Brain microvascular endothelial cell (primary cell): ENCODE data around the gene PRDM7.

Source experiments
- DNase-seq: peaks from one replicate; pipeline ENCODE4 v3.0.0-alpha.2; 2020
- H3K27ac ChIP-seq: fragments of 250-450 bp; sonication (Bioruptor Pico); 2 replicates; pipeline ENCODE4 v1.5.1; 2020; ENCODE audit warnings: mild to moderate bottlenecking, moderate library complexity
- H3K27me3 ChIP-seq: fragments of 250-450 bp; sonication (Bioruptor Pico); replicated peaks from 2 replicates; pipeline ENCODE4 v1.5.1; 2020; ENCODE audit warnings: mild to moderate bottlenecking
- H3K36me3 ChIP-seq: fragments of 250-450 bp; sonication (Bioruptor Pico); replicated peaks from 2 replicates; pipeline ENCODE4 v1.5.1; 2020; ENCODE audit warnings: mild to moderate bottlenecking
- H3K4me3 ChIP-seq: 2 replicates; pipeline ENCODE4 v1.5.1; 2011; ENCODE audit warnings: low read depth, mild to moderate bottlenecking, control low read depth, low read length, moderate library complexity
- in situ Hi-C: cut with HindIII; loops from 2 replicates; pipeline ENCODE4 v1.10.0; 2017; ENCODE audit warnings: low sequenced_read_pairs, low pct_ligation_motif_present
- TF ChIP-seq, protein P1 (sequence below): IDR thresholded peaks from 2 replicates; pipeline ENCODE4 v1.5.1; 2011; ENCODE audit warnings: low read depth, mild to moderate bottlenecking, moderate library complexity, low read length, control low read depth, inconsistent platforms; ENCODE audit errors: missing control alignments

PRDM7 gene

DNA sequence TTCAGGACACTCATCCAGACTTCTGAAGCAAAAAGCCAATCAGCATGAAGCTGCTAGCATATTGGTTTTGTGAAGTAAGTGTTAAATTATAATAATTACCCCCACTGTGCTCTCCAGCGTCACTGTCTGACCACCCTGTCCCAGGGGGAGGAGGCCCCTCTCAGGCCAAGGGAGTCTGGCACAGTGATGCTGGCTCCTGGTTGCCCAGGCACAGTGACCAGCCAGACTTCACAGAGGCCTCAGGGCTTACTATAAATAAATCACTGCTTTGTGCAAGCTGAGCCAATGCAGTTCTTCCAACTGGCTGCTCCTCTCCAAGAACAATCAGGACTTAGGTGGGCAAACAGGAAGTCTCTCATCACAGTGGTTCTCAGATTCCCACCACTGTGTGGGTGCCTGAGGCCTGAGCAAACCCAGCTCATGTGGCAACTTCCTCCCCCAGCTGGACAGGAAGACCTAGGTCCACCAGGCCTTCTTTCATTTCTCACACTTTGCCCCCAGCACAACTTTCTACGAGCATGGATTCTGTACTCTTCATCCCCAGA is 56.2 kb downstream of the PRDM7 start:
- Histone ChIP-seq H3K27me3 (no peaks in the 10 kb centered on the region), H3K36me3 (no peaks in the 10 kb centered on the region), H3K27ac (peak overlapping the region; percentile 10), H3K4me3 (no peak overlapping the region)
- in situ Hi-C loops, result no loop called here
- DNase-seq, result no peak
- TF ChIP-seq, protein P1, sequence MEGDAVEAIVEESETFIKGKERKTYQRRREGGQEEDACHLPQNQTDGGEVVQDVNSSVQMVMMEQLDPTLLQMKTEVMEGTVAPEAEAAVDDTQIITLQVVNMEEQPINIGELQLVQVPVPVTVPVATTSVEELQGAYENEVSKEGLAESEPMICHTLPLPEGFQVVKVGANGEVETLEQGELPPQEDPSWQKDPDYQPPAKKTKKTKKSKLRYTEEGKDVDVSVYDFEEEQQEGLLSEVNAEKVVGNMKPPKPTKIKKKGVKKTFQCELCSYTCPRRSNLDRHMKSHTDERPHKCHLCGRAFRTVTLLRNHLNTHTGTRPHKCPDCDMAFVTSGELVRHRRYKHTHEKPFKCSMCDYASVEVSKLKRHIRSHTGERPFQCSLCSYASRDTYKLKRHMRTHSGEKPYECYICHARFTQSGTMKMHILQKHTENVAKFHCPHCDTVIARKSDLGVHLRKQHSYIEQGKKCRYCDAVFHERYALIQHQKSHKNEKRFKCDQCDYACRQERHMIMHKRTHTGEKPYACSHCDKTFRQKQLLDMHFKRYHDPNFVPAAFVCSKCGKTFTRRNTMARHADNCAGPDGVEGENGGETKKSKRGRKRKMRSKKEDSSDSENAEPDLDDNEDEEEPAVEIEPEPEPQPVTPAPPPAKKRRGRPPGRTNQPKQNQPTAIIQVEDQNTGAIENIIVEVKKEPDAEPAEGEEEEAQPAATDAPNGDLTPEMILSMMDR, result no peak

DNA sequence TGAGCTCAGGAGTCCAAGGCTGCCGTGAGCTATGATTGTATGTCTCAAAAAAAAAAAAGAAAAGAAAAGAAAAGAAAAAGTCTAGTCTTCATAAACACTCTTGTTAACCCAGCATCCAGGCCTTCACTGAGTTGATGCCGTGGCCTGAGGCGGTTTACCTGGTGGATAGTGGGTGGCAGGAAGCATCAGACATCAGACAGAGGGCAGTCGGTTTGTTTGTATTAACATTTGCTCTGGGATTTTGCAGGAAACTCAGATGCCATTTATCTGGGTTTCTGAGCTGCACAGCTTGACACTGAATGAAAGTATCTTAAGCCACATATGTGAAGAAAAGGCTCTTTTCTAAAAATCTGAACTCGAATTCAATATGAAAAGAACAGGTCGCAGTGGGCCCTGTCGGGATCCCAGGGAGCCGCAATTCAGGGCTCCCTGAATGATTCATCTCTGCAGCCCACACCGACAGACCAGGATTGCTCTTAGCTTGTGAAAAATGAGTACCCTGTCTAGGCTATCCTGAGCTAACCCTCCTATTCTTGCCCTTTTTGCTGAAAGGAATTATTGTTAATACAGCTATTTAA is 56.8 kb downstream of the PRDM7 start:
- TF ChIP-seq, protein P1, result no peak
- Histone ChIP-seq H3K4me3 (no peak overlapping the region), H3K27me3 (no peaks in the 10 kb centered on the region), H3K27ac (peak overlapping the region; percentile 28), H3K36me3 (no peaks in the 10 kb centered on the region)
- in situ Hi-C loops, result no loop called here
- DNase-seq, result no peak

DNA sequence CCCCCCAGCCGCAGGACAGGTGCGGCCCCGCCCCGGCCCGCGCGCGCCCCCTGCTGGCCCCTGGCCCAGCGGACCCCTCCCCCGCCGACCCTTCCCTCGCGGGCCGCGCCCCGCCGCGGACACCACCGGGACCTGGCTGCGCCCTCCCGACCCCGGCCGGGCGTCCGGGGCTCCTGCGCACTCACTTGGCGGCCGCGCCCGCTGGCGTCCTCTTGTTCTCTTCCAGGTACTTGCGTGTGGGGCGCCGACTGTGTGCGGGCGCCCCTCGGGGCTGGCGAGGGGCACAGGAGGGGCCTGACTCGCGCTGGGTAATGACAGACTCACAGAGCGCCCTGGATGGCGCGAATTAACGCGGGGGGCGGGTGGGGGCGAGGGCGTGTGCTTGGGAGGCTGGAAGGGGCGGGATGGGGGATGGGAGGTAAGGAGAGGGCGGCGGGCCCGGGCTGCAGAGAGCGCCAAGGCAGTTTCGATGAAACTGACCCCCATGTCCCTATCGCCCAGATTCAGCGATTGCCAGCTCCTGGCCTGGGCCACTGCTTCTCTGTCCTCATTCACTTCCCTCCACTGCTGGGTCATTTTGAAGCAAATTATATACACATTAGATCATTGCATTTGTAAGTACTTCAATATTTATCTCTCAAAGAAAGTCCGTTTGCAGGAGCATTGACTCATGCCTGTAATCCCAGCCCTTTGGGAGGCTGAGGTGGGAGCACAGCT is 57.4 kb downstream of the PRDM7 start:
- no peaks in the 10 kb centered on the region for H3K36me3 ChIP-seq
- DNase-seq, result peak; percentile 62
- in situ Hi-C loops, result no loop called here
- peak overlapping the region; percentile 51 for H3K4me3 ChIP-seq
- H3K27me3 ChIP-seq, result no peaks in the 10 kb centered on the region
- TF ChIP-seq, protein P1, result no peak
- H3K27ac ChIP-seq, result no peak overlapping the region

DNA sequence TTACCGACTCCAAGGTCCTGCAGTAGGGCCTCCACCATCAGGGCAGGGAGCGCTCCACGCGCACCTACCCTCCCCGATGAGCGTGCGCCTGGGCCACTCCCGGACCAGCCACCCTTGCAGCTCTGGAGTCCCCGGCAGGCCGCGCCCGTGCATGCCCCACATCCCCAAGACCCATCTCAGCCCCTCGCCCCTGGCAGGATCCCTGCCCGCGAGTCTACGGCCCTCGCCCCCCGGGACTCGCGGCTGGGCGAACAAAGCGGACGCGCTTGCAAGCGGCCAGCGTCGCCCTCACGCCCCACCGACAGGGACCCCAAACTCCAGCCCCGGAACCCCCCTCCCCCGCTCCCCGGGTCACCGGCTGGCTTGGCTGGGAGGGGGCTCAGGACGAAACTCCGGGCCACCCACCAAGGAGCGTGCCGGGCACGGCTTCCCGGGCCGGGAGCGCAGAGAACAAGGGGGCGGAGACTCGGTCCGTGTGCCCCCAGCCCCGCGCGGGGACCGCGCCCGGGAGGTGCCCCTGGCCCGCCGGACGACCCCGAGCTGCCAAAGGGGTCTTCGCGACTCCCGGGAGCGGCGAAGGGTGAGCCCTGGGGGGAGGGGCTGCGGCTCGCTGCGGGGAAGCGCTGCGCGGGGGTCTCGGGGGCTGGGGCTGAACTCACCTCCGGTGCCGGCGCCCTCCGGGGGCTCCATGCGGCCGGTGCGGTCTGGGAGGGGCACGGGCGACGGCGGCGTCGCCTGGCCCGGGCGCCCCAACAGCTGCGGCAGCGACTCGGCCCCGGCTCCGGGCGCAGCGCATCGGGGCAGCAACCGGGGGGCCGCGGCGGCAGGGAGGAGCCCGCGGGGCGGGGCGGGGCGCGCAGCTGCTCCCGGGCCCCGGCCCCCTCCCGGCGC is 58.2 kb downstream of the PRDM7 start, which contains the start of gene DBNDD1:
TSS of gene DBNDD1 (minus strand) at position 805 of the 891 bp plus-strand sequence. CDS start at position 690, 115 bp downstream.
- peak within 1 kb of the TSS; percentile 28 for H3K27ac ChIP-seq
- no peaks in the 10 kb centered on the region for H3K36me3 ChIP-seq
- no peaks in the 10 kb centered on the region for H3K27me3 ChIP-seq
- TF ChIP-seq, protein P1, result no peak
- in situ Hi-C loops, result no loop called here
- H3K4me3 ChIP-seq, result peak within 1 kb of the TSS; percentile 51
- no peak for DNase-seq

DNA sequence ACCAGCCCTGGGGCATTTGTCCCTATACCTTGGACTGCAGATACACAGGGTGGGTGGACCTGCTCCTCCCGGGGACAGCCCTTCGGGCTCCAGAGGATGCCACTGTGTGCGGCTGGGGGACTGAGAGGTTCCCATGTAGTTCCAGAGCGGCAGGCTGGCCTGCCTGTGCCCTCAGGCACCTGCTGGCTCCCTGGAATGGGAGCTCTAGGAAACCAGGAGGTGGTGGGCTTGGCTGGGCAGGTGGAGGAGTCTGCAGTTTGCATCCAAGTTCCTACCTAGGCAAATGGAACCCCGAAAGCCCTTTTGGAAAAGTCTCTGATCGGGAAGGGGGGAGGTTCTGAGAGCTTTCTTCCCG is 58.9 kb downstream of the PRDM7 start:
- Histone ChIP-seq H3K27ac (no peak overlapping the region), H3K36me3 (no peaks in the 10 kb centered on the region), H3K4me3 (no peak overlapping the region), H3K27me3 (no peaks in the 10 kb centered on the region)
- DNase-seq, result no peak
- in situ Hi-C loops, result no loop called here
- TF ChIP-seq, protein P1, result no peak
